ENCODE measurements around the gene KIF22.

GRCh38 chr16:29743827-29744531 is 46.6 kb upstream of the KIF22 start:
- TF ChIP-seq POLR2A (IDR thresholded peaks at IDR 0.05), result no peak
- TF ChIP-seq CTCF (IDR thresholded peaks at IDR 0.05), result no peak
